AG20443 (cell line): ENCODE measurements around the gene ADAD2.

ENCODE experiments used
- DNase-seq: peaks from one replicate; pipeline ENCODE4 v3.0.0; 2012; ENCODE audit warnings: low spot score, mixed read lengths

The ADAD2 gene

DNA sequence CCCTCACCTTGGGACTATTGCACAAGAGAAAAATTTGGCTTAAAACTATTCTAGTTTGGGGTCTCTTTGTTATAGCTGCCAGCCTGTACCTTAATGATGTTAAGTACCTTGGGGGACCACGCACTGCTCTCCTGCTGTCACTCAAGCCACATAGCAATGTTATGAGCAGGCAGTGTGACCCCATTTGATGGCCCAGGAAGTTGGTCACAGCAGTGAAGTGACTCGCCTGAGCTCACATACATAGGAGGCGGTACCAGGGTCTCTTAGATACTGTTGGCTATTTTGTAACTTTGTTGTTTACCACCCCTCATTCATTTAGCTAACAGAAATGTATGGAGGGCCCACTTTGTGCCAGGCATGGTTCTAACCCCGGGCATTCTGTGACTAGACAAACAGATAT, 32.5 kb downstream of the ADAD2 start:
- DNase-seq: no peak

DNA sequence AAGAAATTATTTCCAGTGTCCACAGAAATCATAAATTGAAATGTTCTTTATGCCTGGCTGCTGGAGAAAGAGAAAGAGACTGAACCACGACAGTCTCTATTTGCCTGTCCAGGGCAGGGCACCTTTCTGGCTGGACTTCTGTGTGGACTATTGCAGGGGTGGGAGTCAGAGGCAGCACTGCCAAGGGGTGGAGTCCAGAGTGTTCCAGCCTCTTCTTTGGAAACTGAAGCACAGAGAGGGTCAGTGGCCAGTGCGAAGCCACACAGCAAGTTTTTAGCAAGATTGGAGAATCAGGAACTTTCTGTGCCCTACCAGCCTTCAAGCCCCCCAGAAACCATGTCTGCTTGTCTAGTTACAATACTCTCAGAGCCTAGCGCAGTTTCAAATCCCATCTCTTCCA, 33.6 kb downstream of the ADAD2 start:
- DNase-seq: no peak

DNA sequence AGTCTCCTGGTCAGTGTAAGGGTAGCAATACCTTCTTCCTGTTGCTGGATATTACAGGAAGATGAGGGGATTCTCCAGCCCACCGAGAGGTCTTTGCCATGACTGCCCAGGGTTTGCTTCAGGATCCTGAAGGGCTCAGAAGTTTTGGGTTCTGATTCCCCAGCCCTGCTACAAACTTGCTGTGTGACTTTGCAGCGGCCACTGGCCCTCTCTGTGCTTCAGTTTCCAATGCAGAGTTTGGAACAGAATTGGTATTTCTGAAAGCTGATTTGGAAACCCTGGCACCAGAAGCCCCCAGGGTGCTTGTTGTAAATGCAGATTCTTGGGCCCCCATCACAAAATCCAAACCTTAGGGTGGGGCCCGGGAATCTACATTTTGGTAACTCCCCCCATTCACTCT, 34.2 kb downstream of the ADAD2 start:
- no peak for DNase-seq

DNA sequence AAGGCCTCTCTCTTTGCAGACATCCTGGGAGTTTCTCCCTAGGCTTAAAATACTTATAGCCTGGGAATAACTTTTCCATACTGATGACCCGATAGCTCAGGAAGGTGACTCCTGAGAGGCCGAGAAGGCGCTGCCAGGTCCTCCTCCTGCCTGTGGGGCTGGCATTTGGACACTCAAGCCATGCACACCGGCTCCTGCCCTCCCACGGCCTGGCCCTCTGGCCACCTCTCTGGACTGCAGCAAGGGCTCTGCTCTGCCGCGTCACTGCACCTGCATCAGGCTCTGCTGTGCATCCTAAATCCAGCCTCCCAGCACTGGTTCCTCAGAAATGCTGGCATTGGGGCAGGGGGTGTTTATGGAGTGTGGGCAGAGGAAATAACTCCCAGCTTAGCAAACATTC, 34.6 kb downstream of the ADAD2 start:
- no peak for DNase-seq

DNA sequence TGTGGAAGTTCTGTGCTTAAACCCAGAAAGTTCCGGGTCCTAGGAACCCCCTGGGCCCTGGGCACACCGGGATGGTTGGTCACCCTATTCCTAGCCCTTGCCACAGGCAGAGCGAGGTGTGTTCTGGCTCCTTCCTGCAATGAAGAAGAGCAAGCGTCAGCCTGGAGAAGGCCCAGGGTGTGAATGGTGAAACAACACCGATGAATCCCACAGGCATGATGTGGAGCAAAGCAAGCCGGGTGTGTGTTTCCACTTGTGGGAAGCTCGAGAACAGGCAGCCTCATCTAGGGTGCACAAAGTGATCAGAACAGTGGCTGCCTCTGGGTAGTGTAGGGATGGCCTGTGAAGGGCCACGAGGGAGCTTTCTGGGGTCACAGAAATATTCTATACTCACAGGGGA, 35.1 kb downstream of the ADAD2 start:
- DNase-seq: no peak

DNA sequence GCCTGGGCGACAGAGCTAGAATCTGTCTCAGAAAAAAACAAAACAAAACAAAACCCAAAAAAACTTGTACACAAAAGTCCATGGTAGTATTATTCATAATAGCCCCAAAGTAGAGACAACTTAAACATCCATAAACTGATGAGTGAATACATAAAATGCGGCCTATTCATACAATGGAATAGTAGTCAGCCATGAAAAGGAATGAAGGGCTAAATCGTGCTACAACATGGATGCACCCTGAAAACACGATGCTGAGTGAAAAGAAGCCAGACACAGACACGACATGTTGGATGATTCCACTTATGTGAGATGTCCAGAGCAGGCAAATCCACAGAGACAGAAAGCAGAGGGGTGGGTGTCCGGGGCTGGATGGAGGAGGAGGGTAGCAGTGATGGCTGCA, 36.6 kb downstream of the ADAD2 start:
- DNase-seq: no peak

DNA sequence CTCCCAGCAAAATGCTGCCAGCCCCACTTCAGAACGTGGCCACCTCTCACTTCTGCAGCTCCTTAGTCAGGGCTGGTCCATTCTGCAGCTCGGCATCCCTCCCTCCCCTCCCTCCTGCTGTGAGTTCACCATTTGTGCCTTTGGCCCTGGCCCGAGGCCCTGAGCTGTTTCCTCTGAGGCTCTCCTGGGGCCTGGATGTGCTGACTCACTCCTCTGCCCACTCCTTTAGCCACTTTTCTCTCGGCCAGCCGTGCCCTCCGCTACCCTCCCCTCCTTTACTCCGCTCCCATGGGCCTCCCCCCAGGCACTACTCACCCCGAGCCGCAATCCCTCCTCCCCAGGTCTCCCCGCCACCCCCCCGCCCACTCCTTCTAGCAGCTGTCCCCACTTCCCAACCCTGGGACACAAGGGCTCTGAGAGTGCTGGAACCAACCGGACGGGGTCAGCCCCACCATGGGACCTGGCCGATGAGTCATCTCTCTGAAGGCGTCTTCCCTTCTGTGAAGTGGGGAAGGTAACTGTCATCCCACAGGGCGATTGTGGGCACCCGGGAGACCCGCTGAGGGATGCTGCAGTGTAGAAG, 37.4 kb downstream of the ADAD2 start:
- DNase-seq: peak; percentile 97

DNA sequence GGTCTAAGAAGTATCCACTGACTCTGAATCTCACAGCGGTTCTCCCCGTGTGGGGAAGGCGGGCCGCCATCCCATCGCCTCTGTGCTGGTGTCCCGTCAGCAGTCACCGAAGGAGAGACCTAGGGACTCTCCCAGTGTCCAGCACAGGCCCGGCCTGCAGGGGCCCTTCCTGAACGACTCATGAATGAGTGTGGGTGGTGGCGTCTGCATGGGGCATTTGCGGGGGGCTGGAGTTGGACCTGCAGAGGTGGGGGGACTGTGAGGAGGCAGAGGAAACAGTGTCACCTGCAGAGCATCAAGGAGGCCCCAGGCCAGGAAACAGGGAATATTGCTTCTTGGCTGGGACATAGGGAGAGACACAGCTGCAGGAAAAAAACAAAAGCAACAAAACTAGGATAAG, 38.5 kb downstream of the ADAD2 start:
- DNase-seq: no peak

DNA sequence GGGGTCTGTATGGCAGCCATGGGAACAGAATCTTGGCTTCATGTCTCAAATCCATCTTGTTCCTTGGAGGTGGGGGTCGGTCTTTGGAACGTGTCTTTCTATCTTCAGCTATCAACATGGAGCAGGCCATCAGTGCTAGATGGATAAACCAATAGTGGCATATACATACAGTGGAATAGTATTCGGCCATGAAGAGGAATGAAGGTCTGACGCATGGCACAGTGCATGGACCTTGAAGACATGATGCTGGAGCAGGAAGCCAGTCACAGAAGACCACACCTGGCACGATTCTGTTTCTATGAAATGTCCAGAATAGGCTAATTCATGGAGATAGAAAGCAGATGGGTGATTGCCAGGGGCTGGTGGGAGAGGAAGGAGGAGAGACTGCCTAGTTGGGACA, 41.1 kb downstream of the ADAD2 start:
- no peak for DNase-seq

DNA sequence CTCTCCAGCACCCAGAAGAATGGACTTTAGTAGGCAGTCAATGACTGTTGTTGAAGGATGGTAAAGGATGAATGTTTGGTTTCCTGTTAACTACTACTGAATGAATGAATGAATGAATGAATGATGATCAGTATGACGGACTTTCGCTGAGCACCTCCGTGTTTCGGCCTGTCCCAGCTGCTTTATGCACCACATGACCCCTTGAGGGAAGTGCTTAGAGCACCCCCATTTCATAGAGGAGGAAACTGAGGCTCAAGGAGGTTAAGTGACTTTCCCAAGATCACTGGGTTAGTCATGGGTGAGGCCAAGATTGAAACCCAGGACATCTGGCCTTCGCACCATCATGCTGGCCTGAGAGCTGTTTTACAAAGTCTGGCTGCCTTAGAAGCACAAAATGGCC, 42.0 kb downstream of the ADAD2 start:
- no peak for DNase-seq

DNA sequence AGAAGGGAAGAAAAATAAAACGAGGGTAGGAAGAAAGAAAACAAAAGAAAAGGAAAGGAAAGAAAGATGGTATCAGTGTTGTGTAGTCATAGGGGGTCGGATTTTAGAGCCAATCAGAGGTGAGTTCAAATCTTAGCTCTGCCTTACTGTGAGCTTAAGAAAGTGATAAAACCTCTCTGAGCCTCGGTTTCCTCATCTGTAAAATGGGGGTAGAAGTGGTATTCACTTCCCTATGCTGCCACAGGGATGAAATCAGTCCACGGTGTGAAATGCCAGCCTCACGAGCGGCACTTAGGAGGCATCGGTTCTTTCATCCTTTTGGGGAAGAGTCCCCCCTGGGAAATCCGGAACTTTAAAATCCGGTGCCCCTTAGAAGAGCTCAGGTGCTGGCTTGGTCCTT, 42.8 kb downstream of the ADAD2 start:
- no peak for DNase-seq

DNA sequence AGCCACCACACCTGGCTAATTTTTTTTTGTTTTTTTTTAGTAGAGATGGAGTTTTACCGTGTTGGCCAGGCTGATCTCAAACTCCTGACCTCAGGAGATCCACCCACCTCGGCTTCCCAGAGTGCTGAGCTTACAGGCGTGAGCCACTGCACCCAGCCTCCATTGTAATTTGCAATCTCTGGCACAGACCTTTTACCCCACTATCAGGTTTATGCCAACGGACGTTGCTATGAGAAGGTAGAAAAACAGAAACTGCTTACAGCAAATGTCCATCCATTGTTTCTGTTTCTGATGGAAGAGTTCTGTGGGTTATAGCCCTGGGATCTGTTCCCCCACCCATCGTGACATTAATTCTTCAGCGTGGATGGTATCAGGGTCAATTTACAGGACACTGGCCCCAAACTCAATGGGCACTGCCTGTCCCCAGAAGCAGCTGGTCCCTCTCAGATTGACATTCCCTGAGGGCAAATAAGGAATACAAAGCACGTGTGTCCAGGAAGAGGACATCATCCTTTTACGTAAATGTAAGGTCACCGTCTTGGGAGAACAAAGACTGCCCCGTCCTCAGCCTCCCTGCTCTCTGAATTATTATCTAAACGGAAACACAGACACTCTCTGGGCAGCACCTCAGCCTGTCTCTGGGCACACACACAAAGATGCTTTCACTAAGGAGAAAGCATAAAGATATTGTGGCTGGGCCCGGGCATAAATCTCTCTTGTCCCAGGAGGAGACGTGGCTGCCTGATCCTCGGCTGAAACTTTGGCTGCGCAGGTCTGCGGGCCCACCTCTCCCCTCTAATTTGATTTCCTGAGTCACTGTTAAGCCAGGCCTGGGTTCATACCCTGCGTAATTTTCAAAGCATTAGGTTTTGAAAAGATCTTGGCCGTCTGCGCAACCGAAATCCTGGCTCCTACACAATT, 43.6 kb downstream of the ADAD2 start:
- no peak for DNase-seq

DNA sequence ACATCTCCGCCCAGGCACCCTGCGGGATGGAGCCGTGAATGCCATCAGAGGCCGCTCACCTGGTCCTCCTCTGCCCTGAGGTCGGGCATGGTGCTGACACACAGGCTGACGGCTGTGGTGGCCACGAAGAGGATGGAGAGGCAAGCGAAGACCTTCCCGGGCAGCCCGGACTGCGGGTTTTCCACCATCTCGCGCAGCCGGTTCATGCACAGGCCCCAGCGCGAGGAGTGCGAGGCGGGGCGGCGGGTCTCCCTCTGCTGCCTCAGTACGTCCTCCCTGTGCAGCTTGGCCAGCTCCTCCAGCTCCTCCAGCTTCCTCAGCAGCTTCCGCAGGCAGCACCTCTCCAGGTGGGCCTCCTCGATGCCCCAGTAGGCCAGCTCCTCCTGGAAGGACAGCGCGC, 45.7 kb downstream of the ADAD2 start:
- no peak for DNase-seq

DNA sequence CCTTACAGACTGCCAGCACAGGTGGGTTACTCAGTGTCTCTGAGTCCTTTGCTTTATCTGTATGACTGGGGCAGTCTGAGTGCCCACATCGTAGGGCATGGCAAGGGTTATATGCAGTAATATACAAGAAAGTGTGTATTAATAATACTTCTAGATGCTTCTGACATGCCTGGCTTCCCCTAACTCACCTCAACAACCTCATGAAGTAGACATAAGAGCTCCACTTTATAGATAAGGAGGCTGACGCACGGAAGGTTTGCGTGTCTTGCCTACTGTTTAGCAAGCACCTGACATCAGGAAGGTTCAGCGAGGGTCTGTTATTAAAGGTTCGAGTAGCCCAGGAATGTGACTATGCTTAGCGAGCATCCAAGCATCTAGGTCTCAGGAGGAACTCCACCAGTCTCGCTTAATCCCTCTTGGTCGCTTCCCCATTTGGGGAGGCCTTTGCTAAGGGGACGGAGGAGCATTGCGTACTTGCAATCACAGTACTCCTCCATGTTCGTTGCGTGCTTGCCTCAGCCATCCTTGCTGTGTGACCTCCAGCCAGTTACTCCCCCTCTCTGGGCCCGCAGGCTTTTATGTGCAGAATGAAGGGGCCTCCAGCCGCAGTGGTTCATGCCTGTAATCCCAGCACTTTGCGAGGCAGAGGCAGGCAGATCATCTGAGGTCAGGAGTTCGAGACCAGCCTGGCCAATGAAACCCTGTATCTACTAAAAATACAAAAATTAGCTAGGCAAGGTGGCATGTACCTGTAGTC, 47.2 kb downstream of the ADAD2 start:
- DNase-seq: no peak

DNA sequence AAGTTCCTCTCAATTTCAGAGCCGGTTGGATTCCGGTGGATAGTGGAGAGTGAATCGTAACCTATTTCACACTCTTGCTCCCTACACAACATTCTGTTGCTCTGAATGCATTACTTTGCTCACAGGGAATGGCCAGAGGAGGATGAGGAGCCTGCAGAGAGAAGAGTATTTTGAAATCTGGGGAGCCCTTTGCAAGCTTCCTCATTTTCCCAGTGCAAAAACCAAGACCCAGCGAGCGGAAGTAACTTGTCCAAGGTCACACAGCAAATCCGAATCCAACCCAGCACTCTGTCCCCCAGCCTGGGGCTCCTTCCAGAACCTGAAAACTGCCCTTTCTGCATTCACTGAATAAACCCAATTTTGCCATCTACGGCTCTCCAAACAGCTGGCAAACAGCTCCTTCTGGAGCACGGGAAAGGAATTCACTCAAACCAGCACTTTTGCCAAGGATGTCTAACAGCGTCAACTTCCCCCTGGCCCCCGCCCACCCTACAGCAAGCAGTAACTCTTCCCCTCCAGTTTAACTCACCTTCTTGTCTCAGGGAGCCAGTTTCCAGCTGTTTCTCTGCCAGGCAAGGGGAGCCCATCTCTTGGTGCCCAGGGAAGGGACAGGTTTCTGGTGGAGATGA, 48.3 kb downstream of the ADAD2 start:
- DNase-seq: peak; percentile 47

DNA sequence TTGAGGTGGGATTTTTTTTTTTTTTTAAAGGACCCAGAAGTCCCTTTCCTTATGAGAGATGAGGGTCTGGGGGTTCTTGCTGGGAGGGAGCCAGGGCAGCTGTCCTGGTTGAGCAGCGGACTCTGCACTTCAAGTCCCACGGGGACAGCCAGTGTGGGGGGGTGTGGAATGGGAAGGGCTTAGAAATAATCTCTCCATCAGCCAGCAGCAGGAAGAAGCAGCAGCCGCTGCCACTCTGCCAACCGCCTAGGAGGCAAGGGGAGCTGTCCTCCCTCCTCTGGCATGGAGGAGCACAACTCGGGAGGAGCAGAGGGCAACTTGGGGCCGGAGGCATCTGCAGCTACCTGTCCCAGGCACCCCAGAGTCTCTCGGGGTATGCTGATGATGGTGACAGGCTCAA, 49.0 kb downstream of the ADAD2 start, which contains the start of gene KCNG4:
KCNG4 (minus strand) TSS at position 104 of the 400 bp plus-strand sequence. CDS start 2,527 bp downstream, outside the sequence.
- no peak for DNase-seq

DNA sequence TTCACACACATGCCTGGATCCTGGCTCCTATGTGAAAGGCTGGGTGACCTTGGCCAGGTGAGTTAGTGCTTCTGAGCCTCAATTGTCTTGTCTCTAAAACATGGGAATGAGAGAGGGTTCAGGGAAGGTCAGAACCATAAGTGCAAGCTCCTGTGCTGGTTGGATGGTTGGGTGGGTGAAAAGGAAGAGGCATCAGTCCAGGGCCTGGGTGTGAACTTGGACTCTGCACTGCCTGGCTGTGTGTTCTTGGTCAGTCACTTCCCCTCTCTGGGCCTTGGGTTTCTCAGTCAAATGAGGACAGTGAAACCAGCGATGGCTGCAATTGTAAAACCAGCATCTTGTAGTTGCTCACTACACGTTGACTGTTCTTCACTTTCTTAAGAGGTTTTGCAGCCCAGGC, 49.5 kb downstream of the ADAD2 start:
- no peak for DNase-seq

DNA sequence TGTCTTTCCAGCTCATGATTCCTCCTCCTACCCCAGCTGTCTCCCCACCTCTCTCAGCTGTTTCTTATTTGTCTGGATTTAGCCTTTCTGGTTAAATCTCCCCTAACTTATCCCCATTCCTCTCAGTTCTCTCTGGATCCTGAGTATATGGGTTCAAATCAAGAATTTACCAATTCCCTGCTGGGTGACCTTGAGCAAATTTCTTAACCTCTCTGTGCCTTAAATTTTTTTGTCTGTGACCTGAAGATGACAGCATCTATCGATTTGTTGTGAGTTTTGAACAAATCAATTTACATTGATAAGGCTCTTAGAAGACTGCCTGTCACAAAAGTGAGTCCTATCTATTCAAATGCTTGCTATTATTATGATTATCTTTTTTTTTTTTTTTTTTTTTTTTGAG, 50.8 kb downstream of the ADAD2 start:
- DNase-seq: no peak

DNA sequence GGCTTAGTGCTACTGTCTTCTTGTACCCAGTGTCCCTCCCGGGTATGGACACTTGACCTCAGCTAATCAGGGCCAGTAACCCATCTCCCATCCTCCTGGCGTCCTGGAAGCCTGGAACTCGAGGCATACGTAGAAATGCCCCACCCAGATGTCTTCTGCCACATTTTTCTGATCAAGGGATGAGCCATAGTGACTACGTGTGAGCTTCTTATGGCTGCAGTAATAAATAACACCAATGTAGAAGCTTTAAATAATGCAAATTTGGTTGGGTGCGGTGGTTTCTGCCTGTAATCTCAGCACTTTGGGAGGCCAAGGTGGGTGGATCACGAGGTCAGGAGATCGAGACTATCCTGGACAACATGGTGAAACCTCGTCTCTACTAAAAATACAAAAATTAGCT, 51.9 kb downstream of the ADAD2 start:
- DNase-seq: no peak

DNA sequence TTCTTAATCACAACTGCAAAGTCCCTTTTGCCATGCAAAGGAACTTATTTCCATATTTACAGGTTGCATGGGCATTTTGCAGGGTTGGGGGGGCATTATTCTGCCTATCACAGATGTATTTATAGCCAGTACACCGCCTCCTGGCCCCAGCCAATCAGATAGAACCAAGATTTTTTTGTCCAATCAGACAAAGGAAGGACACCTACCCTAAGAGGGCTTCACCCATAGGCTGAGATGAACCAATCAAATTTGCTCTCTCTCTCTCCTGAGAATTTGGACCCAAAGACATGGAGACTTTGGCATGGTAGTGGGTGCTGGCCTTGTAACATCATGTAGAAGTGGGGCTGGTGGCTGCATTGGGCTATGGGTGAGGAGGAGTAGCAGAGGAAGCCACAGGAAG, 52.8 kb downstream of the ADAD2 start:
- no peak for DNase-seq

DNA sequence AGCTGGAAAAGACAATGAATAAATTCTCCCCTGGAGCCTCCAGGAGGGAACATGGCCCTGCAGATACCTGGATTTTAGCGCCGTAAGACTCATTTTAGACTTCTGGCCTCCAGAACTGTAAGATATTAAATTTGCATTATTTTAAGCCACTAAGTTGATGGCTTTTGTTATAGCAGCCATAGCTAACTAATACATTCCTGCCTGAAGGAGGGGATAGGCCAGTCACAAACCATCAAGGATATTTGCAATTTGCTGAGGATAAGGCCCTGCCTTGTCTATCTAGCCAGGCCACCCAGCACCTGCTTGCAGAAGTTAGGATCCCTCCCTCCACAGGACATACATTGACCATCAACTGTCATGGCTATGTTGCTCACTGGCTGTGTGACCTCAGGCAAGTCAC, 53.8 kb downstream of the ADAD2 start:
- no peak for DNase-seq

DNA sequence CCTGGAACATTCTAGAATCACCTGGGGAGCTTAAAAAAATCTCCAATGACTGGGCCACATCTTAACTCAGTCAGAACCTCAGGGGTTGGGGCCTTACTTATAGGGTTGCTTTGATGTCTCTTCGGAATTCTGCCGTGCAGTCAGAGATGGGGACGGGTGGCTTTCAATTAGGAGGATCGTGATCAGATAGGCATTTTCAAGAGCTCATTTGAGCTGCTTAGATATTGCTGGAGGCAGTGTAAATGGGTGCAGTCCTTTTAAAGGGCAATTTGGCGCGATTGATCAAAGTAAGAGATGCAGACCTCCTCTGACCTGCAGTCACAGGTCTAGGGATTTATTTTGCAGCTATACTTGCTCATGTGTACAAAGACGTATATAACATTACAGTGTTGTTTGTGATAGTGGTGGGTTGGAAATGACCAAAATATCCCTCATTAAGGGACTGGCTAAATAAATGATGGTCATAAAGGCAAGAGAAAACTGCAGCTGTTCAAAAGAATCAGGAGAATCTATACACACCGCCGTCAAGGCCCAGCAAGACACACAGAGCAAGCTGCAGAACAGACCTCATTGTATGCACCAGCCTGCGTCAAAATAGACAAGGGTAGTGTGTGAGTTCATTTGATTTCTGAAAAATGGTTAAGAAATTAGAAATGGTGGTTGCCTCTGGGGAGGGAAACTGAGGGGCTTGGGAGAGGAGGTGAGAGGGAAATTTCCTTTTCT, 55.2 kb downstream of the ADAD2 start:
- DNase-seq: no peak
